Measurements from ENCODE around the gene ADARB2.
"Not testable (repeated sequence)": the region's sequence is repeated elsewhere in the genome, so short reads cannot be mapped to it uniquely, and the experiment has no call there.

Gene ADARB2

GRCh38 chr10:1737222-1738061 lies at the start of gene ADARB2:
ADARB2 (minus strand) TSS chr10:1737525.
- no peak for DNase-seq (ENCODE audit: low read depth)

DNA sequence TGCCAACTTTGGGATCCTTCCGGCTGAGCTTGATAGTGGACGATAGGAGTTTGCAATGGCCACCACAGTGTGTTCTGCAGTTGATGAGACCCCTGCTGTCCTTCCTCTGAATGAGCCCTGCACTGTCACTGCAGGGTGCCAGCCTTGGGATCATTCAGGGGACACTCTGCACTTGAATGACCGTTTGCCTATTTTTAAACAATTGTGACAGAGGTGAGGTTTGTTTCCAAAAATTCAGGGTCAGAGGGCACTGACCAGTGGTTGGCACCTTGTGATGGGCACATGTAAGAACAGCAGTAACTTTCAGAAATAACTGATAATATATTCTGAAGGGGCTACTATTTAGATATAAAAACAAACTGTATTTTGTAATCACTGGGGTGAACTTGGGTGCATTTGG lies 48.5 kb upstream of the ADARB2 start:
- DNase-seq (ENCODE audit: low read depth): no peak

DNA sequence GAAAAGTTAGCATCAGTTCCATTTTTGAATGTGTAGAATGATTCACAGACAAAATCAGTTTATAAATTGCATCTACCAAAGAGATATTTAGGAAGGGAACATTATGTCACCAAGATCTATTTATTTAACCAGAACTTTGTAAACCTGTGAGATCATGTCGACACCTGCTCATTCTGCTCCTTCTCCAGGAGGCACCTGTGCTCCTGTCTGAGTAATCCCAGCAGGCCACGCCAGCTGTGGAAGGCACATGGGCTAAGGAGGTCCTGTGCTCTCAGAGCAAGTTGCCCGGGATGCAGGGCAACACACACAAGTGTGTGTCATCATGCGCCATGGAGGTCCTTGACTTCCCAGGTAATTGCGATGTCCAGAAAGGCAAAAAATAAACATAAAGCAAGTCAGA lies 45.5 kb upstream of the ADARB2 start:
- no peak for DNase-seq (ENCODE audit: low read depth)

DNA sequence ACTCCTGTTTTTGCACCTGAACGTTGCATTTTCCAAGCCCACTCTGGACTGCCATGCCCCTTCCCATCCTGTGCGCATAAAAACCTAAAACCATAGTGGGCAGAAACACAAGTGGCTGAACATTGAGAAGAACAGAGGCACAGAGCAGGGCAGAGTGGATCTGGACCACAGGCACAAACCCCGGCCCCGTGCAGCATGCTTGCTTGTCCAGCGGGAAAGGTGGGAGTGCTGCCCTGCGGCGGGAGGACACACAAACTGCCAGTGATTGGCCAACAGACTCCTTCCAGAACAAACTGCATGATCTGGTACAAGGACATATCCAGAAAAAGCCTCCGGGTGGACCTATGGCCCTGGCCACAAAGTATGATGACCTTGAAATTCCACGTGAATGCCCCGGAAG lies 42.5 kb upstream of the ADARB2 start:
- no peak for DNase-seq (ENCODE audit: low read depth)

DNA sequence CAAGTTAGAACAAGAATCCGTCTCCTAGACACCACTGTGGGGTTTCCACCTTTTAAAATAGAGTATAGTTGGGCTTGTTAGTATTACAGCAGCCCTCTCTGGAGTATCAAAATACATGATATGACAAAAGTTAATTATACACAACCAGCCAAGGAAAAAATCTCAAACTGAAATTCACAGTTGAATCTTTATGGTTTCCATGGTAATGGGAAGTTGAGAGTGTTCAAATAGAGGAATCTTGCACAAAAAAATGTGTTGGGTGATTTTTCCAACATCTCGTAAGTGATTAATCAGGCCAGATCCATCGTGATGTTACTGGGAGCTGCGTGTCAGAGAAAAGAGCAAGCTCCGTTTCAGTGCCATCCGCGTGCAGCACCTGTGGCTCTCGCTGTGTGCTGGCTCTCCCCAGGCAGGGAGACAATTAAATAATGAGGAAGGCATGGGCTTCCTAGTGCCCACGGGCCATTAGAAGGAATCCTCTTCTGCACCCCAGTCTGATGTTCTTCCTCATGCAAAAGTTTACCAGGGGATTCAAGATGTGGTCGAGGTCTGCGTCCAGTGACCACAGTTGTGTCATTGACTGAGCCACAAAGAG lies 41.1 kb upstream of the ADARB2 start:
- DNase-seq (ENCODE audit: low read depth): no peak

DNA sequence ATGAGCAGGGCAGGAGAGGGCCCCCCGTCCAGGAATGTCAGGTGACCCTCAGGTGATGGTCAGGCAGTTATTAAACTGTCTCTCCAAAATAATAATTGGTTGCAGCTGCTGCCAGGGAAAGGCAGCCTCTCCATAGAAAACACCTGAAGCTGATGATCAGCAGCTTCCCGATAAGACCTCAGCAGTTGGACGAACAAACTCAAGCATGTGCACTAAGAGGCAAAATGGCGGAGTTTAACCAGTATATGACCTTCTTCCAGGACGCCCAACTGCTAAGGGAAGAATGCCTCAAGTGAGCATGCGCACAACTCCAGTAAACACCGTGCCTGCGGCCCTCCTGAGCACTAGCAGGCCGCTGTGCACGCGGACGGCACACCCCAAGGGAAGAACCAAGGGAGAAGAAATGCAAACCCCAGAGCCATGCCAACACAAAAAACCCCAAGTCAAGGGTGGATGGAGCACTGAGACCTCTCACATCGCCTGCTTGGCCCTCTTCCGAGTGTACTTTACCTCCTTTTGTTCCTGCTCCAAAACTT lies 38.9 kb upstream of the ADARB2 start:
- DNase-seq (ENCODE audit: low read depth): no peak

- DNase-seq (ENCODE audit: low read depth): no peak
Measured at GRCh38 chr10:1774796-1775195, 37.5 kb upstream of the ADARB2 start.

GRCh38 chr10:1773204-1773603 lies 35.9 kb upstream of the ADARB2 start:
- not testable (repeated sequence) for DNase-seq (ENCODE audit: low read depth)

GRCh38 chr10:1766049-1766448 lies 28.7 kb upstream of the ADARB2 start:
- no peak for DNase-seq (ENCODE audit: low read depth)

DNA sequence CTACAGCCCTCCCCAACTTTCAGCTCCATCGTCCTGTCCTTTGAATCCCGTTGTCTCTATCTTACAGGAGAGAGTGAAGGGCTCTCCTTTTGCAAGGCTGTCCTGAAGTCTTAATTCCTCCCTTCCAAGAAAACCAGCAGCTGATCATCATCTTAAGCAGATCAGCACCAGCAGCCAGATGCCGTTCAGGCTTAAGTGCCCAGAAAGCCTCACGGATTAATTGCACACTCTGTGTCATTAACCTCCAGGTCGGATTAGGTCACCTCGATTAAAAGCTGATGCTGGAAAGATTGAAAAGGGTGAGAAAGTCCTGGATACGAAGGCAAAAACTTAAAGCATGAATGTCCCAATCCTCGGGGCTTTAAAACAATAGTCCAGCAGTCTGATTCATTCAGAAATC lies 24.8 kb upstream of the ADARB2 start:
- no peak for DNase-seq (ENCODE audit: low read depth)

- DNase-seq (ENCODE audit: low read depth): no peak
Measured at GRCh38 chr10:1754506-1755153, 17.3 kb upstream of the ADARB2 start.

GRCh38 chr10:1752153-1752552 lies 14.8 kb upstream of the ADARB2 start:
- DNase-seq (ENCODE audit: low read depth): no peak

DNA sequence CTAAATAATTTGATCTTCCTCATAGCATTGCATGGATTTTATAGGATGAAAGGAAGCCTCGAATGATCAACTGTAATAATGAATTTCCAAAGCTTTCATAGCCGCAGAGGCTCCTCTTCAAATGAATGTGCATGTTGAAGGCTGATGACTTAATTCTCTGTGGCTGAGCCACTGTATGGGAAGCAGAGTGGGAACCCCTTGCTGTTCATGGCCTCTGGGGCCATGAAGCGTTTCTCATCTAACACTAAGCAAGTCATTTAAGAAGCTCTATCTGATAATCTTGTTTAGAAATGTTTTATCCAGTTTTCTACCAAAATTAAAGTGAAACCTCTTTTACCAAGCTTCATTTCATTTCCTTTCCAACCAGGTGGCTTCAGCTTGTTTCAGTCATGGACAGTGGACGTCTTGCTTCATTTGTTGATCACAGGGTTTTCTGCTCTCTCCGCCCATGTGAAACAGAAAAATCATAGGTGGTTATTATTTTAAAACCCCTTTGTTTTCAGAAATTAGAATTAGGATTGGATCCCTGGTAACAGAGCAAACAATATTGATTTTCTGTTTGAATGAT lies 10.3 kb upstream of the ADARB2 start:
- no peak for DNase-seq (ENCODE audit: low read depth)

GRCh38 chr10:1746796-1747195 lies 9.5 kb upstream of the ADARB2 start:
- DNase-seq (ENCODE audit: low read depth): no peak

DNA sequence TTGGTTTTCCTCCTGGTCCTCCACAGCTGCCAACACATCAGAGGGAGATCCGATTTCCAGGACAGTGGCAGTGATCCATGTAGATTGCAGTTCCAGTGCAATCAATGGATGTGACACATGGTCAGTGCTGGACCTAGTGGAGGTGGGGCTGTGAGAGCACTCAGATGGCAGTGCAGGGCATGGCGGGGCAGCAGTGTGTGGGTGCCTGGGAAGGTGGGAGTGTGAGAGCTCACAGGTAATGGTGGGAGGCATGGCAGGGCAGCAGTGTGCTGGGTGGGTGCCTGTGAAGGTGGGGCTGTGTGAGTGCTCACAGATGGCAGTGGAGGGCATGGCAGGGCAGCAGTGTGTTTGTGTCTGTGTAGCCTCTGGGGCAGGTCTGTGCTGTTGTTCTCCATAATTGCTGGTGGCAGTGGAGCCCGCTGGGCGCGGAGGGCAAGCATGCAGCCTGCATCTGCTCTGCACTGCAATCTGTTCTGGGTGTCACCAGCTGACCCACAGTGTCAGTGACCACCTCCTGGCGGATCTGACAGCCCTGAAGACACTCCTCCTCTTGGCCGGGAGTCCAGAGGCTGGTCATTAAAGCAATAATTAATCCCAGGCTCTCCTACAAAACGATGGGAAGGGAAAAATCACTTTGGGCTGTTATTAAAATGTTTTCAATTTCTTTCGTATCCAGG lies 8.6 kb upstream of the ADARB2 start:
- DNase-seq (ENCODE audit: low read depth): no peak

DNA sequence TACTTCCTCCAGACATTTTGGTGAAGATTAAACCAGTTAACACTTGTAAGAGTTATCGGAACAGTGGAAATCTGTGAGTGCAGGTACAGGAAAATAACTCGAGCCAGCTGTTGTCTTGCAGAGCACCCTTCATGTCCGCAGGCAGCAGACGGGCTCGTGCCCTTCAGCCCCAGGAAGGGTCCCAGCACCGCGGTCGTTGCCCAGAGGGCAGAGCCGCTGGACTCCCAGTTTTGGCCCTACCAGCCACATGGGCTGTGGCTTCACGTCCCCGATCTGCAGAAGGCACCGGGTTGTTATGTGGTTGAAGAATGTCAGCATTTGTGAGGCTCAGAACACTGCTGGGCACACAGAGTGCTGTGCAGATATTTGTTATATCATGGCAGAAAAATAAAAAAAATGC lies 7.2 kb upstream of the ADARB2 start:
- DNase-seq (ENCODE audit: low read depth): no peak

GRCh38 chr10:1743141-1743540 lies 5.8 kb upstream of the ADARB2 start:
- no peak for DNase-seq (ENCODE audit: low read depth)

GRCh38 chr10:1741450-1741849 lies 4.1 kb upstream of the ADARB2 start:
- DNase-seq (ENCODE audit: low read depth): no peak

DNA sequence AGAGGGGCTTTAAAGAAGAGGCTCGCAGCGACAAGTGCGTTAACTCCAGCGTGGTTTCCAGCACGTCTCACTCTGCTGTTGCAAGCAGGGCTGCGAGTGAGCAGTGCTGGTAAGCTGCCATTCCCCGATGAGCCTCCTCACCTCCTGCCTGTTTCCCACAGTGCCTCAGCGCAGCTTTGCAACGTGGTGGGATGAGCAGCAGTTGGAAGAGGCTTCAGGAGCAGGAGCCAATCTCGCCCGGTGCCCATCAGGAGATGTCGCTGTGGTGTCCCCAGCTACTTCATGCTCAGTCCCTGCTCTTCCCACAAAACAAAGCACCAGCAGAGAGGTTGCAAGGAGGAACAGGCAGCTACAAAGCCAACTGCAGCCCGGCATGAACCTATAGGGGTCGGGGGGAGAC lies 2.4 kb upstream of the ADARB2 start:
- no peak for DNase-seq (ENCODE audit: low read depth)

DNA sequence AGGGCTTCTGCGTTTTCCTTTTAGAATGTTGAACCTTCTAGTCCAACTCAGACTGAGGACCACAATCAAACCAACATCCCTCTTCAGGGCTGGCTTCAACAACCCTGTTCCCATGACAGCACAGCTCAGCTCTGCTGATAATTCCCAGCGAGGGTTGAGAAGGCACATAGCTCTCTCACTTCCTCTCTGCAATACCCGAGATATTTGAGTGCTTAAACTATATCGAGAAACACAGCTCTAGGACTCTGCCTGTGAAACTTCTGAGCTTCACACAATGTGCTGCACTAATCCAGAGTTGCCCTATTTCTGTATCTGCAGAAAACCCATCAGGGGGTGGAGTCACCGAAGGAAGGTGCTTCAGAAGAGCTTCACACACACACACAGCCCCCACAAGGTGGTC lies 1.6 kb upstream of the ADARB2 start:
- no peak for DNase-seq (ENCODE audit: low read depth)

DNA sequence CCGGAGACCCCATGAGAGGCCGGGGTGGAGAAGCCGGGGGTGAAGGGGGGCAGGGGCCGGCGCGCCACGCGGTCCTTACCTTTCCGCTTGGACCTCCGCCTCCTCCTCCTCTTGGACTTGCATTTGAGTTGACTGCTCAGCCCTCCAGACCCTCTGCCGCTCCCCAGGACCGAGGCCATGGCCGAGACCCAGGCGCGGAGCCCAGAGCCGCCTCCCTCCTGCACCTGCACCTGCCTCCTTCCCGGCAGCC lies 428 bp downstream of the ADARB2 start:
- DNase-seq (ENCODE audit: low read depth): no peak

- DNase-seq (ENCODE audit: low read depth): no peak
Measured at GRCh38 chr10:1736144-1736971, 967 bp downstream of the ADARB2 start.
